GM21447 (cell line): Measurements from ENCODE around the gene C2orf68.
"Not testable (repeated sequence)": the region's sequence is repeated elsewhere in the genome, so short reads cannot be mapped to it uniquely, and the experiment has no call there.

Experiments
- ATAC-seq: cut with Tn5 transposase; IDR thresholded peaks from one replicate; pipeline ENCODE4 v1.9.1; 2021; ENCODE audit not compliant: unreplicated experiment

C2orf68 gene

DNA sequence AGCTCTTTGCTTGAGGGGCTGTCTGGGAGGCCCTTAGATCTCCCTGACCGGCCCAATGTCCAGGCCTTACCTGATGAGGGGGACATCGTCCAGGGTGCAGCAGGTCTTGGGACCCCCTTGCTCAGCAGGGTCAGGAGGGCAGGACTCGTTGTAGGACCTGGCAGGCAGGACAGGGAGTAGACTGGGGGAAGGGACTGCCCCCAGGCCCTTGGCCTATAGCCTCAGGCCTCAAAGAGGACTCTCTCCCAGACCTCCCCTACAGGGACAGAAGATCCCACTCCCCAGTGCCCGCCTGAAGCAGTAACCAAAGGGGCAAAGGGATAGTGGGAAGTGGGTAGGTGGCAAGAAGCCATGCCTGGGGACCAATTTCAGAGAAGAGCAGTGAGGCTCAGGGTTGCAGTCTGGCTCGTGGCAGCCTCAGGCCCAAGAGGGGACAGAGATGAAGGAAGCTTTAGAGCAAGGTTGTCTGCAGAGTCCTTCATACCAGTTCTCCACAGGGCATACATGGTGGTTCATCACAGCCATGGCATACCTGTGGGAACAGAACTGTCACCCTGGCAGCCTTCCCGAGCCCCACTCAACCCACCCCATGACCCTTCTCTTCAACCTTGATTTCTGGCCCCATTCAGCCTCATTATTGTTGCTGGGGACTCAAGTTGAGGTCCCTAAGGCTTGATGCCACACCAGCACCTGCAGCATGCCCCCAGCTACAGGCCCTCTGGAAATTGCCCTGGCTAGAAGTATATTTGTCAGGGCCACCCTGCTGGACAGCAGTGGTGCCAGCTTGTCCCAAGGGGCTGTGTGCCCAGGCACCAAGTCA is 10.7 kb downstream of the C2orf68 start:
- no peak for ATAC-seq

DNA sequence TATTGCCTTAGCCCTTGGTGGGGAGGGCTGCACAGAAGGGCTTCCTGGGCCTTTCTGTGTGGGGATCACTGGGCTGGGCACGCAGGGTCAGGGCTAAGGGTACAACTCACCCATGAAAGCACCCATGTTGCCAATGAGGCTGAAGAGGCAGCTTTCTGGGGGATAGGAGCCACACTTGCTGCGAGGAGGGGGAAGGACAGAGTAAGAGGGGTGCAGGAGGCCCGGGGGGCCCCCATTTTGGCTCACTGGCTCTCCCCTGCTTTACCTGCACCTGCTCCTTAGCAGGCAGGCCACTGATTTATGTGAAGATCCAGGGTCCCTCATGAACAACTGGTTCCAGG is 11.7 kb downstream of the C2orf68 start:
- no peak for ATAC-seq

DNA sequence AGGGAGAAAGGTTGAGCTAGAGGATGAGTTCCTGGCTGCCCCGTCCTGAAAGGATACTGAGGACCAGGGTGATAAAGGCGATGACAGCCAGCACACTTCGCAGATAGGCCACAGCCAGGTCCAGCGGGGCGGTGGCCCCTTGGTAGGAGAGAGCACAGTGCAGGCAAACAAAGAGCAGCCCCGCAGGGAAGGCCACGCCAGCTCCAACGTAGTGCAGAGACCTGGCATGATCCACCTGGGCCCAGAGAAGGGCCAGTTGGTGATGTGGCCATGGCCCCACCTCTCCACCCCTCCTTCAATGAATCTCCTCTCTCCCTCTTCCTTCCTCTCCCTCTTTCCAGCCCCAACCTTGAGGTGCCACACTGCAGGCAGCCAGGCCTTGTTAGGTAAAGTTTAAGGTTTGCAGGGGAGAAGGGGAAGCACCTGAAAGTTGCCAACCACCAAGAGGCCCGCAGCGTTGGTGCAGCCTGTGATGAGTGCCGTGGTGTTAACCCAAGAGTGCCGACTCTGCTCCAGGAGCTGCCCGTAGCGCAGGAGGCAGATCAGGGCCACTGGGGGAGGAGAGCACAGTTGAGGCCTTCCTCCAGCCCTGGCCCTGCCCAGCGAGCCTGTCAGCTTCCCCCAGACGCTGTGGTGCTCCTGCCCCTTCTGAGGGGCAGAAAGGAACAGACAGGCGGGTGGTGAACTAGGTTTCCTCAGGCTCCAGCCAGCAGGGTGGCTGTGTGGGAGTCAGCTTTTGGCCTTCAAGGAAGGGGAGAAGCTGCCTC is 12.2 kb downstream of the C2orf68 start:
- no peak for ATAC-seq

DNA sequence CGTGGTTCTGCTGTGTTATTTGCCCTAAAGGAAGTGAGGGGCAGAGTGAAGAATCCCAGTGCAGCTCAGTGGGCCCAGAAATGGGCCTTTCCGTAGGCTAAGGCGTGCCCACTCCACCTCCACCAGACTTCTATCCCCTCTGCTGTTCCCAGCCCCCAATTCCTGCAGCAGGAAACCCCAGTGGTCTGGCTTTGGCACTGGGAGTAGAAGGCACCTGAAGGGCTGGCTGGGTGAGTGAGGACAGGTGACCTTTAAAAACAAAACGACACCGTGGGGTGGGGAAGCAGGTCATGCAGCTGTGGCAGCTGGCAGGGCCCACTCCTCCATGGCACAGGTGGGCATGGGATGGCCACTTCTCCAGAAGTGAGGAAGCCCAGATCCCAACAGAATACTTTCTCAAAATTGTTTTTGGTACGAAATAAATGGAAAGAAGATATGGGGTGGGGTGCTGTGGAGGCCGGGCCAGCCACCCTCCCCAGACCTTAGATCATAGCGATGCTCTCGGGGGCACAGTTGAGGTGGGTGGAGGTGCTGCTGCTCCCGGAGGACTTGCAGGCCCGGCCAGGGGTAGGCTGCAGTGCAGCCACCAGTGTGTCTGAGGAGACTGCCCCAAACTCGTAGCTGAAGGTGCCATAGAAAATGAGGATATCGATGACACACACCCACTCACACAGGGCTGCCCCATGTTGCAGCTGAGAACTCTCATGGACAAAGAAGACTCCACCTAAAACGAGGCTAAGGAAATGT is 13.1 kb downstream of the C2orf68 start:
- ATAC-seq = no peak

DNA sequence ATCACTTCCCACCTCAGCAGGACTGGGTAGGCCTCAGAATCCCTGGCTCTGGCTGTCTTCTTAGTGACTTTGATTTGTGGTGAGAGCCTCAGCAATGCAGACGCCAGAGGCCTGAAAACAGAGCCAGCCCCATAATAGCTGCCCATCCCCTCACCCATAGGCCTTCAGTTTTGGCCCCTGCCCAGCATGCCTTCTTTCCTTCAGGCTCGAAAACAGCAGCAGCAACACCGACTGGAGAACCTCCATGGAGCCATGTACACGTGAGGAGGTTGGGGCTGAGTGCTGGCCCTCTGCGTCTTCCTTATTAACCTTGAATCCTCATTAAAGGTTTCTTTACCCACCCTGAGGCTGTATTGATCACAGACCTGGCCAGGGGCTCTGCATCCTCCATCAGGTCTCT is 14.6 kb downstream of the C2orf68 start:
- no peak for ATAC-seq

DNA sequence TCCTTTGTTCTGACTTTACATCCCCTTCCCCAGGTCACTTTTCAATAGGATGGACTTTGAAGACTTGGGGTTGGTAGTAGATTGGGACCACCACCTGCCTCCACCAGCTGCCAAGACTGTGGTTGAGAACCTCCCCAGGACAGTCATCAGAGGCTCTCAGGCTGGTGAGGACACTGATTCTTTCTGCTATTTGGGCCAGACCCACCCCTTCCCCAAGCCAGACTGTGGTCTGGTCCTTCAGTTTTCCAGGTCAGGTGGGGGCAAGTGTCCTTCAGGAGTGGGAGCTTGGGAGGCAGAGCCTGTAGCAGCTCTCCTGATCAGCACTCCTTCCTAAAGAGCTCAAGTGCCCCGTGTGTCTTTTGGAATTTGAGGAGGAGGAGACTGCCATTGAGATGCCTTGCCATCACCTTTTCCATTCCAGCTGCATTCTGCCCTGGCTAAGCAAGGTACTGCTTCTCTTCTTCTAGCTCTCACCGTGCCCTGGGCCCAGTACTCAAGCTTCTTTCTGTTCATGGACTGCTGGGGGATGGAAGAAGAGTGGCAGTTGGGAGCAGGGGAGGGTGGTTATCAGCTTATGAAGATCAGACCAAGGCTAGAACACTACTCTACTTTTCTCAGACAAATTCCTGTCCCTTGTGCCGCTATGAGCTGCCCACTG is 15.3 kb downstream of the C2orf68 start:
- no peak for ATAC-seq

DNA sequence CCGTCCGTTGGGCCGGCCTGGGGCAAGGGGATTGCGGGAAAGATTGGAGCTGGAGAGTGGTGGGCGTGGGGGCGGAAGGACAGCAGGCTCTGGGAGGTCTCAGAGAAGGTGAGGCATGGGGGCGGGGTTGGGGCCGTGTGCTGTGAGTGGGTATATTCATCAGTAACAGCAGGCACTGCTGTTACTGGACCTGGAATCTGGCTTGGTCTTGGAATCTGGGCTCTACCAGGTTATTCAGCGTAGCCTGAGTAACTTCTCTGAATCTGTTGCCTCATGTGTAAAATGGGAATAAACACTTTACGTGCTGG is 15.9 kb downstream of the C2orf68 start:
- no peak for ATAC-seq

DNA sequence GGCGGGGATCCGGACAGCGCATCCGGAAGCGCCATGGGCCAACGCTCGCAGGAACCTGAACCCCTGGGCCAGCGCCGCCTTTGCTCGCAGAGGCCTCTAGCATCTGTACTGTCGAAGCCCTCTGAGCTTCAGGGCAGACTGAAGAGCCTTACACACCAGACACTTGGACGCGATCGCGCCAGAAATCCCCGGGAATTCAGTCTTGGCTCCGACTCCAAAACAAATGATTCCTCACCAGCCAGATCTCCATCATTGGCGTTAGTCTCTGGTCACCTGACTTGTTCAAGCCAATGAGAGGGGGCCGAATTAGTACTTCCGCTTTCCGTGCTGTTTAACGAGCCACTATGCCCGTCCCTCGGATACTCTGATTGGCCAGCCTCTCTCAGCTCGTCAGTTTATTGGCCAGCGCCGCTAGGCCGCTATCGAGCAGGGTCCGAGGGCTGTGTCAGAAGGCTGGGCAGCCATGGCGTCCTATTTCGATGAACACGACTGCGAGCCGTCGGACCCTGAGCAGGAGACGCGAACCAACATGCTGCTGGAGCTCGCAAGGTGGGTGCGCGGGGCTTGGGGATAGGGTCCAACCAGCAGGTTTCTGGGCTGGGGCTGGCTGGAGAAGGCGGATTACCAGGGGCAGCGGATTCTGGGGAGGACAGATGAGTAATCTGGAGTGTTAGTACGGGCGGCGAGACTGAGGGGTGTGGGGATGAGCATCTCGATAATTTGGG is 16.4 kb downstream of the C2orf68 start, which contains the start of gene RNF181:
Gene RNF181, plus strand, starts transcription at position 445 of the 725 bp plus-strand sequence. Its CDS starts 19 bp downstream, at position 464.
- peak; percentile 97 for ATAC-seq

DNA sequence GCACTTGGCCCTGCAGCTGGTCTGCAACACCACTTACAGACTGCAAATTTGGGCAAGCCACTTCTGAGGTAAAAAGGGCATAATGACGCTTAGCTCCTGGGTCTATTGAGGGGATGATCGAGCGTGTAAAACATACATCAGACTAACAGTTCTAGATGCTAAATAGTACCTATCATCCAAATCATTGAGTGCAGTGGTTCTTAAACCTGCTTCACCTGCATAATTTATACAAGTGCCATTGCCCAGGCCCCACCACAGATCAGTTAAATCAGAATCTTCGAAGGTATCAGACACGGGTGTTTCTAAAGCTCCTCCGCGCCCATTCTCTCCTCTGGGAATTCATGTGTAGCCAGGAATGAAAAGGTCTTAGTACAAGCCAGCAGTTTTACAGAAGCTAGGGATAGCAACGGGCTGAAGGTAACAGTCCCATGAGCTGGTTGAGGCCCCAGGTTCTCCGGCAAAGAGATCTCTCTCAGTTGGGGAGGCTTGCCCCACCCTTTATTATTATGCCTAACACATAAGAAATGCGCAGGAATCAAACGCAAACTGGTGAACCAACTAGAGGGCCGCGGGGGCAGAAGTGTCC is 17.1 kb downstream of the C2orf68 start:
- ATAC-seq = no peak

DNA sequence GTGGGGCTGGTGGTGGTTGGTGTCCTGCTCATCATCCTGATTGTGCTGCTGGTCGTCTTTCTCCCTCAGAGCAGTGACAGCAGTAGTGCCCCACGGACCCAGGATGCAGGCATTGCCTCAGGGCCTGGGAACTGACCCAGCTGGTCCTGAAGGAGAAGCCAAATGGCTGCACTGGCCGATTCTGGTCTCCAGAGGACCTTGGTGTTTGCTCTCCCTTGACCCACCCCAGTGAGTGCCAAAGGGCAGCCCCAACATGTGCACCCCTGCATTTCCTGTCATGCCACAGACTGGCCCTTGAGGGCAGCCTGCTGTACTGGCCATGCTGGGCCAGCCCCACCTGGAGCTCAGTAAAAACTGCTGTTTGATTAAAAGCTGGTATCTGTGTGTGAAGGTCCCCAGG is 18.8 kb downstream of the C2orf68 start:
- no peak for ATAC-seq

DNA sequence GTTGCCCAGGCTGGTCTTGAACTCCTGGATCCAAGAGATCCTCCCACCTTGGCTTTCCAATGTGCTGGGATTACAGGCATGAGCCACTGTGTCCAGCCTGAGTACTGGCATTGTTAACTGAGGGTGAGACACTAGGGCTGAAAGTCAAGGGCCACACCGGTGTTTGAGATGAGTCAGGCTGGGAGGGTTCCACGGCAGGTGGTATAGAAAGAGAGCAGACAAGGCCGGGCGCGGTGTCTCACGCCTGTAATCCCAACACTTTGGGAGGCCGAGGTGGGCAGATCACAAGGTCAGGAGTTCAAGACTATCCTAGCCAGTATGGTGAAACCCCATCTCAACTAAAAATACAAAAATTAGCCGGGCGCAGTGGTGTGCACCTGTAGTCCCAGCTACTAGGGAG is 19.6 kb downstream of the C2orf68 start:
- ATAC-seq = not testable (repeated sequence)

DNA sequence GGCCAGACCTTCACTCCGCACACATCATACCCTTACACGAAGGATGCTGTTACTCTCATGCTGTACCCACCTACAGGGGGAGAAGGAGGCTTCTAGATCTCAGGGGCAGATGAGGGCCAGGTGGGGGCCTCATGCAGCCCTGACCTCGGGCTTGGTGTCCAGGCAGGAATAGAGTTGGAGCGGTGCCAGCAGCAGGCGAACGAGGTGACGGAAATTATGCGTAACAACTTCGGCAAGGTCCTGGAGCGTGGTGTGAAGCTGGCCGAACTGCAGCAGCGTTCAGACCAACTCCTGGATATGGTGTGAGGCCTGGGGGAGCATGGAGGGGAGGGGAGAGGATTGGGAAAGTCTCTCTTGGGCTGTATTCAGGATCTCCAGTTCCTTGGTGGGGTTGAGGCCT is 20.3 kb downstream of the C2orf68 start:
- ATAC-seq = no peak

DNA sequence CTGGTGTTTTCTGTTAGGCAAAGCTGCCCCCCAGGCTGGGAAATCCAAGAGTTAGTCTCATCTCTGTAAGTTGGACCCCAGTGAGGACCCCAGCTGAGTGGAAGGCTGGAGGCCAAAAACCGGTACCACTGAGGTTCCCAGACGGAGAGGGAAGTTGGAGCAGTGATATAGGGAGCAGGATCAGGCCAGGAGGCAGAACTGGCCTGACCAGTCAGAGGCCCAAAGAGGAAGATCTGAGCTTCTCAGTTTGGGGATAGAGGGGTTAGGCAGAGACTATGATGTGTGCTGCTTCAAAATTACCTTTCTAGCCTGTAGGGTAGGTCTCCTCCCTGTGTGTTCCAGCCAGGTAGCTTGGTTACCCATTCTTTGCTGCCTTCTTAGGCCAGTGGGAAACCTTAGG is 20.9 kb downstream of the C2orf68 start:
- ATAC-seq = no peak

DNA sequence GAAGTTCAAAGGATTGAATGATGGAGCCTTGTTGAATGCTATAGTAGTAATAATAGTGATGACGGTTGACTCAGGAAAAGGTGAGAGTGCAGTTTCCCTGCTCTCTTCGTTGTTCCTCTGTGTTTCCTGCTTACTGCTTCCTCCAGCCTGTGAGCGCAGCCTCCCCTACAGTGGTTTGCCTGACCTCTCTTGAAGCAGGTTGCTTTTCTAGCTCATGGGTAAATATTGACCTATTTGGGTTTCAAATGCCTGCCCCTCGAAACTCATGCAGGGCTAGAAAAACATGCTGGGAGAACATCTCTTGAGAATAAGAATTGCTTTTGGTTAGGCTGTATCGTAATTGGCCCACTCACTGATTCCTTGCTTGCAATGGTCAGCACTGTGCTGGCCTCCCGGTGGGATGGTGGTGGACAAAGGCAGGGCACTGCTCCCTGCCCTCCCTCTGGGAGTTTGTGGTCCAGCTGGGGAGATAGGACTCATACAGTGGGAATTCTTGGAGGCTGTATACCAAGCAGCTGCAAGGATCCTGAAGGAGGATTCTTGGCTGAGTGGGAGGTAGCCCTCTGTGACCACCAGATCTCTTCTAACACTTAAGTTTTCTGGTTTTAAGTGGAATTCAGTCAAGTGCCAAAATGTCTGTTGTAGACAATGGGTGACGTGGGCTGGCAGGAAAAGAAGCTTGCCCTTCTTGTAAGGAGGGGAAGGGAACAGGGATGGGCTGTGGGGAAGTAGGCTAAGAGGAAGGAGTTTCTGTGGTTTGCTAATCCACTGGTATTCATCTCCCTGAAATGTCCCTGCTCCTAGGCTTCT is 21.7 kb downstream of the C2orf68 start:
- no peak for ATAC-seq

DNA sequence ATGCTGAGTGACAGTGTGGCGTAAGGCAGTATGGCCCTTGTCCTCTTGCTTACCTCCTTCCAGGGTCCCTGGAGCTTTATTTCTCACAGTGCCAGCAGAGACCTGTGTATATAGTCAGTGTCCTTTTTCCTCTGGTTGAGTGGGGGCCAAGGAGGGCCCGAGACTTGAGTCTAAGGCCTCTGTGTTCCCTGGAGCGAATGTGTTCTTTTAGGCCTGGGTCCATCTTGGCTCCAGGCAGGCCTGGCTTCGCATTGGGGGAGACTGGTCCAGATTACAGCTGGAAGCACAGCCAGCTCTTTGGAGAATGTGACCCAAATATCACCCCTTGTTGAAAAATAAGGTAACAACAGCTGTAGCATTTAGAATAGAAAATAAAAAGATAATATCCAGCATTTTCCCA is 22.7 kb downstream of the C2orf68 start:
- ATAC-seq = no peak

DNA sequence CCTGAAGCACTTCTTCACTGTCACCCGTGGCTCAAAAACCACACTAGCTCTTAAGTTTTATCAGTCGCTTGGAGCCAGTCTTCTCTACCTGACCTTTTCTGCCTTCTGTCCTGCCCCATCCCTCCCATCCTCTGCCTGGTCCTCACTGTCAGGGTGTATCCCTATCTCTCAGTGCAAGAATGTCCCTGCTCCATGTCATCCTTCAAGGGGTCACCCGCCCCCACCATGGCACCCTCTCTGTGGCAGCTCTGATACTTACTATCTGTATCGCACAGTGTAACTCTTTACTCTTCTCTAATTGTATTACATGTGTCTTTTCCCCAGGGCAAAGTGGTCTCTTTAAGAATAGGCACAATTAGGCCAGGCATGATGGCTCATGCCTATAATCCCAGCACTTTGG is 23.2 kb downstream of the C2orf68 start:
- ATAC-seq = no peak

DNA sequence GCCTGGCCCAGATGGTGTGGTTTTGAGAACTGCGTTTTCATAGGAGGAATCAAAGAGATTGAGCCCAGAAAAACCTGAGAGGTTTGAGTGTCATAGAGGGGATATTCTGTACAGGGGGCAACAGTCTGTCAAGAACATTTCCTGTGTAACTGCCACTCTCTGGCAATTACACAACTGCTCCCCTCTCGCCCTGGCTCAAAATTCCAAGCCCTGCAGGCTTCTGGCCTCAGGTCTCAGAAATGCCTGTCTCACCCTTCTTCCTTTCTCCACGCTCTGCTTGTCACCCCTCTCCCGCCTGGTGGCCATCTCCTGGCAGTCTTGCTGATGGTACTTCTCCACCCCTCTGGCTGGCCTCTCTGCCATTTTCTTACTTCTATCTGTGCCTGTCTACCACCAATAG is 23.6 kb downstream of the C2orf68 start:
- ATAC-seq = no peak

DNA sequence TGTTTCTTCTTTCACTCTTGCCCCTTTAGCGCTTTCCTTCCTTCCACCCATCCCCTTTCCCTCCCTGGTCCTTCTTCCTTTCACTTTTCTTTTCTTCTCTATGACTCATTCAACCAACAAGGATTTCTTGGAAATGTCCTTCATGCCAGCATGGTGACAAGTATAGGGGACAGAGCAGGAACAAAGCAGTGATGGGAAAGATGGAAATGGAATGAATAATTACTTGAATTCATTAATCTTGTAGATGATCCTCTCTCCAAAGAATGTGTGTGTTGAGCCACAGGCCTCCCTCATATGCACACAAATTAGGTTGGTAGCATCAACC is 26.1 kb downstream of the C2orf68 start:
- ATAC-seq = no peak

DNA sequence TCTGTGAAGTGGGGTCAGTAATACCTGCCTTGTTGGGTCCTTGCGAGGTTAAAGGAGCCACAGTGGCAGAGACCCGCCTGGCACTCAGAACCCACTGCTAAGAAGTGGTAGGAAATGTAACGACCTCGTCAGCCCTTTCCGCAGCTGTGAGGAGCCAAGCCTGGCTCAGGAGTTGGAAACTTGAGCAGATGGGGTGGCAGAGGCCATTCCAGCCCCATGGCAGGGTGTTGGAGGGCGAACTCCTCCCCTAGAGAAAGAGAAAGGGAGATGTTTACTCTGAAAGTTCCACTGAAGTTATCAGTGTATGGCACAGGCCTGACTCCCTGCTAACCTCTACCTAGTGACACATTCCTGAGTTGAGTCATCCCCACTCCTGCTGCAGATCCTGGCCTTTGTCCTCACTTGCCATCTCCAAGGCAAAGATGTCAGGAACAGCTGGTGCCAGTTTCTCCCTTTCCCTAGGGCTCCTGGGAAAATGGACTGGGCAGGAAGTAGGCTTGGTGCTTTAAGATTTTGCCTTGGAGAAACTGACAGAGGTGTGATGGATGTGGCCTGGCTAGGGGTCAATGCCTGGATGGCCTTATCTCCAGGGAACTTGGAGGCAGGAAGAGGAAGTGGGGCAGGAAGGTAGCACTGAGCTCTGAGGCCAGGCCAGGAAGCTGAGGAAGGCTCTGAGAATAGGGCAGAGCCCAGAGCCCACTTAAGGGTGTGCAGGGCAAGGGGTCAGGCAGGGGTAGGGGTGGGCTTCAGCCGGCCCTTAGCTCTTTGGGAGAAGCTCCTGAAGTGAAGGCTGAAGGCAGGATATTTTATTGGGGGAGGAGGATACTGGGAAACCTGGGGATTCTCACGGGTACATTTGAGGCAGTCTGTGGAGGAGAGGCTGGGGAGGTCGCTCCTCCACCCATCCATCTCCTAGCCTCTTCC is 26.7 kb downstream of the C2orf68 start:
- peak; percentile 57 for ATAC-seq
